HG02763 (cell line): ENCODE measurements around the gene PDCD11.
A peak's percentile ranks its signal among the peaks of the same experiment; 100 is the strongest.
"Not testable (repeated sequence)": the region's sequence is repeated elsewhere in the genome, so short reads cannot be mapped to it uniquely, and the experiment has no call there.

ENCODE experiments used
- ATAC-seq: cut with Tn5 transposase; IDR thresholded peaks from one replicate; pipeline ENCODE4 v1.9.1; 2021; ENCODE audit warnings: mild to moderate bottlenecking, moderate library complexity; ENCODE audit not compliant: unreplicated experiment

Gene PDCD11

GRCh38 chr10:103470761-103471653 lies 74.6 kb downstream of the PDCD11 start:
- ATAC-seq = peak; percentile 75

GRCh38 chr10:103472005-103472404 lies 75.6 kb downstream of the PDCD11 start:
- ATAC-seq = peak; percentile 32

GRCh38 chr10:103473261-103473671 lies 76.8 kb downstream of the PDCD11 start:
- no peak for ATAC-seq

- ATAC-seq = no peak
Measured at GRCh38 chr10:103474077-103474476, 77.7 kb downstream of the PDCD11 start.

GRCh38 chr10:103475437-103475836 lies 79.0 kb downstream of the PDCD11 start:
- ATAC-seq = no peak

GRCh38 chr10:103476046-103476768 lies 79.8 kb downstream of the PDCD11 start:
- no peak for ATAC-seq

- no peak for ATAC-seq
Measured at GRCh38 chr10:103478671-103479070, 82.2 kb downstream of the PDCD11 start.

- no peak for ATAC-seq
Measured at GRCh38 chr10:103479135-103479534, 82.7 kb downstream of the PDCD11 start, which contains the start of gene CALHM3. CALHM3 (minus strand) TSS chr10:103479240; CDS start chr10:103479032, 208 bp downstream.

GRCh38 chr10:103480521-103480920 lies 84.1 kb downstream of the PDCD11 start:
- no peak for ATAC-seq

- ATAC-seq = no peak
Measured at GRCh38 chr10:103481974-103482531, 85.6 kb downstream of the PDCD11 start.

GRCh38 chr10:103486635-103487409 lies 90.4 kb downstream of the PDCD11 start:
- ATAC-seq = not testable (repeated sequence)

GRCh38 chr10:103487410-103487708 lies 90.9 kb downstream of the PDCD11 start:
- no peak for ATAC-seq

- peak; percentile 6 for ATAC-seq
Measured at GRCh38 chr10:103490986-103491314, 94.5 kb downstream of the PDCD11 start.

GRCh38 chr10:103491729-103492364 lies 95.4 kb downstream of the PDCD11 start:
- no peak for ATAC-seq

GRCh38 chr10:103492655-103493261 lies 96.3 kb downstream of the PDCD11 start:
- ATAC-seq = no peak

- ATAC-seq = no peak
Measured at GRCh38 chr10:103493362-103493915, 97.0 kb downstream of the PDCD11 start, which contains the start of gene NEURL1. NEURL1 (plus strand) TSS chr10:103493705; CDS start chr10:103494388, 683 bp downstream.

GRCh38 chr10:103493916-103494877 lies 97.8 kb downstream of the PDCD11 start:
- no peak for ATAC-seq

GRCh38 chr10:103495321-103495720 lies 98.9 kb downstream of the PDCD11 start:
- ATAC-seq = no peak
